HG02798 (cell line): Measurements from ENCODE around the gene P2RX6.
"Not testable (repeated sequence)": the region's sequence is repeated elsewhere in the genome, so short reads cannot be mapped to it uniquely, and the experiment has no call there.

Experiments used
- ATAC-seq: cut with Tn5 transposase; IDR thresholded peaks from one replicate; pipeline ENCODE4 v1.9.1; 2021; ENCODE audit warnings: mild to moderate bottlenecking; ENCODE audit not compliant: unreplicated experiment, poor library complexity

Gene P2RX6

DNA sequence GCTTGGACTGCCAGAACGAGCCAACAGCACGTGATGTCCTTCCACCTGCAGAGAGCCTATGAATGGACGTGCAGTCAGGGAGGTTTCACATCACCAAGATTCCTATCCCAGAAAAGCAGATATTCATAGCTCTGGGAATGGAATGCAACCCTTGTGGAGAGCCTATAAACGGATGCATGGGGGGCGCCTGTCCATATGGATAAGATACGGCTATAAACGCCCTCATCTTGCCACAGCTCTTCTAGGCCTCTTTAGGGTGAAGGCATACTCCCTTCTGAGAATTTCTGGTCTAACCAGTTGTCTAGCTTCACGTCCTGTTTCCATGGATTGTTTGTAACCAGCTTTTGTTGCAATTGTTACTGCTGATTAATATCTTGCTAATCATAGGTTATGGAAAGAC, 56.8 kb downstream of the P2RX6 start:
- not testable (repeated sequence) for ATAC-seq

DNA sequence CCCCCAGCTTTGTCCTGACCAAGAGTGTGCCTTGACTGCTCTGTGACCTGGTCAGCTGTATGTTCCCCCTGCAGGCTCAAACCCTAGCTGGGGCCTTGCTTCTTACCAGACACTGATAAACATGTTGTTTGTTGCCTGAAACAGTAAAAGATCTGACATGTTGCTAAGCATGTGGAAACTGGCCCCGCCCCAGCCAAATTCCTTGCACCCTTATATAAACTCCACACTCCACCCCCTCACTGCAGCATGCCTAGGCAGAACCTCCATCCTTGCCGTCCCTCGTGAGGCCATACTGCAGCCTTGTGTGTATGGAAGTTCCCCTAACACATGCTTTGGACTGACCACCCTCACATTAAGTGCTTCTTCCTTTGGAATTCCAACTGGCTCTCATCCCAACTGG, 58.1 kb downstream of the P2RX6 start:
- ATAC-seq, result no peak

- ATAC-seq, result no peak
Measured at GRCh38 chr22:21073482-21073881, 58.5 kb downstream of the P2RX6 start.

DNA sequence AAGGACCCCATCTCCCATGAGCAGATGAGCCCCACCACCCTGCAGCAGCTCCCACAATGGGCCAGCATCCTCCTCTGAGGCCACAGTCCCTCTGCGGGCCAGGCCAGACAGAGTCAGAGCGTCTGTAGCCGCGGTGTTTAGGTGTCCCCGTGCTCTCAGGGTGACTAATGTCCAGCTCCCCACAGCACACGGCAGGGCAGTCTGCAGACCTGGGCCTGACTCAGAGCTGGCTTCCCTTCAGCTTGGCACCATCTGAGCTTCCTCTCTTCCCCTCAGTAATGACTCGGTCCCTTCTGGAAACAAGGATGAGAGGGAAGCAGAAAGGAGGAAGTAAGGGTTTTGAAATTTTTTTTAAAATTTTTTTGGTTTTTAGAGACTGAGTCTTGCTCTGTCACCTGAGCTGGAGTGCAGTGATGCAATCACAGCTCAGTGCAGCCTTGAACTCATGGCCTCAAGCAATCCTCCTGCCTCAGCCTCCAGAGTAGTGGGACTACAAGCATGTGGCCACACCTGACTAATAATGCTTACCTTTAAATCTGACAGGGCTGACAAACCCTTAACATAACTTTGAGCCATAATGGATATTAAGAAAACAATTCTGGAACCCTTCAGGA, 59.2 kb downstream of the P2RX6 start:
- ATAC-seq, result no peak

DNA sequence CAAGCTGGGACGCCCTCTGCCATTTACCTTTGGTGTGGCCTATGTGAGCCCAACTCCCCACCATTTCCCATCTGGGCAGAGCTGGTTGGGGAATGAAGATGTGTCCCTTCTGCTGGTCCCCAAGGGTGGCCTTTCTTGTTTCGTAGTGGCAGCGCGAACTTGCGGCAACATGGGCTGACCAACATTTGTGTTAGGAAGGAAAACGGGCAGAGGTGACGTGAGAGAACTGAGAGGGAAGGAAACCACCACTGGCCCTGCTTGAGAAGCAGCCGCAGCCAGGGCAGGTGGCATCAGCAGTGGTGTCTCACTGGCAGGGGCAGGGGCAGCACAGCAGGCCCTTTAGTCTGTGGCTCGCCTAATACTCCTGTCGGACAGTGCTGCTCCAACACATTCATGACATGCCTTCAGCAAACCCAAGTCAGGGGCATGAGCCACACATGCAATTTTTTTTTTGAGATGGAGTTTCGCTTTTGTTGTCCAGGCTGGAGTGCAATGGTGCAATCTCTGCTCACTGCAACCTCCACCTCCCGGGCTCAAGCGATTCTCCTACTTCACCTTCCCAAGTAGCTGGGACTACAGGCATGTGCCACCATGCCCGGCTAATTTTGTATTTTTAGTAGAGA, 60.7 kb downstream of the P2RX6 start:
- no peak for ATAC-seq

DNA sequence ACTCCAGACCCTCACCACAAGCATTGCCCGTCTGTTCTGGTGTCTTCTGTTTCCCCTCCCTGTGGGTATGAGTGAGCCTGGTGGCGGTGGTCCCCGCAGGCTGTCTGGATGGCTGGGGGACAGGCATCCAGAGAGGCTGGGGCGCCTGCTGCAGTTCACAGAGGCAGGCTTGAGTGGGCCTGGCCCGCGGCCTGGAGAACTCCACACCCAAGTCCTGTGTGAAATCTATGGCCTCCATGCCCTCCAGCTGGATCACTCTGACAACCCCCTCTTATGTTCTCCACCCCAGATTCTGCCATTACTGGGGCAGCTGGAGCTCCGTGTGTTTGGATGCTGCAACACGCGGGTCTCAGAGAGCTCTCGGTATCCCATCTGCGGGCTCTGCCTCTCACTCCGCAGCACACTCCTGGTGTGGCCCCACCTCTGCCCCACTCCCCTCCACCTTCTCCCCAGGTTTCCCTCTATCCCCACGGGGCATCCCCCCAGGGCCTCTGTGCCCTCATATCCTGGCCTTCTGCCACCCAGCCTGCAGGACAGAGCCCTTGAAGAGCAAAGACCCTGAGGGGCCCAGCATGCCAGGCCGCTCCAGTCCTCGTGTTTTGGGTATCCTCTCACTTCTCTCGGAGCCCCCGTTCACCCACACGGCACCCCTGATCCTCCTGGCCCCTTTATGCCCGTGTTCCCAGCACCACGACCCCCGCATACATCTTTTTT, 62.1 kb downstream of the P2RX6 start:
- ATAC-seq, result no peak
